Suppressor macrophage treated with lipopolysaccharide for 1 hour (primary cell): ENCODE measurements around the gene PLRG1.
"Not testable (repeated sequence)": the region's sequence is repeated elsewhere in the genome, so short reads cannot be mapped to it uniquely, and the experiment has no call there.

Experiments used
- DNase-seq, 3 donors: peaks; one replicate each; pipeline ENCODE4 v3.0.0-alpha.2; 2020 to 2022

PLRG1 gene

GRCh38 chr4:154549894-154550790 lies at the start of gene PLRG1:
Gene PLRG1, minus strand, starts transcription at chr4:154550400. Its CDS starts 92 bp downstream, at chr4:154550308.
- peak; percentile 98 to 99 (median 99) for DNase-seq

GRCh38 chr4:154597798-154598774 lies 47.9 kb upstream of the PLRG1 start:
- DNase-seq: no peak

- not testable (repeated sequence) for DNase-seq
Measured at GRCh38 chr4:154597281-154597680, 47.1 kb upstream of the PLRG1 start.

- DNase-seq: no peak
Measured at GRCh38 chr4:154595807-154596206, 45.6 kb upstream of the PLRG1 start.

- DNase-seq: not testable (repeated sequence)
Measured at GRCh38 chr4:154594343-154594742, 44.1 kb upstream of the PLRG1 start.

- DNase-seq: no peak
Measured at GRCh38 chr4:154593868-154594267, 43.7 kb upstream of the PLRG1 start.

- no peak for DNase-seq
Measured at GRCh38 chr4:154591890-154592289, 41.7 kb upstream of the PLRG1 start.

- no peak for DNase-seq
Measured at GRCh38 chr4:154590329-154591006, 40.3 kb upstream of the PLRG1 start, which contains the start of gene FGA. Gene FGA, minus strand, starts transcription at chr4:154590742. Its CDS starts 55 bp downstream, at chr4:154590687.

- no peak for DNase-seq
Measured at GRCh38 chr4:154589296-154590197, 39.3 kb upstream of the PLRG1 start.

GRCh38 chr4:154588198-154588597 lies 38.0 kb upstream of the PLRG1 start:
- no peak for DNase-seq

- DNase-seq: no peak
Measured at GRCh38 chr4:154586296-154587033, 36.3 kb upstream of the PLRG1 start.

GRCh38 chr4:154585369-154586018 lies 35.3 kb upstream of the PLRG1 start:
- no peak for DNase-seq

GRCh38 chr4:154584259-154584658 lies 34.1 kb upstream of the PLRG1 start:
- DNase-seq: no peak

GRCh38 chr4:154583677-154584076 lies 33.5 kb upstream of the PLRG1 start:
- no peak for DNase-seq

- no peak for DNase-seq
Measured at GRCh38 chr4:154583230-154583629, 33.0 kb upstream of the PLRG1 start.

- DNase-seq: no peak
Measured at GRCh38 chr4:154582723-154583122, 32.5 kb upstream of the PLRG1 start.

- DNase-seq: no peak
Measured at GRCh38 chr4:154579927-154580326, 29.7 kb upstream of the PLRG1 start.

GRCh38 chr4:154578919-154579318 lies 28.7 kb upstream of the PLRG1 start:
- no peak for DNase-seq

GRCh38 chr4:154577324-154577723 lies 27.1 kb upstream of the PLRG1 start:
- no peak for DNase-seq

GRCh38 chr4:154574311-154574710 lies 24.1 kb upstream of the PLRG1 start:
- DNase-seq: no peak
